H1 (cell line): ENCODE results near the gene VAPA. TPM values are rescaled to one million over a fixed set of nuclear protein-coding genes. Genes with fewer than 3 reads are reported as not detected.

Experiments
- CTCF ChIA-PET: fragments of 300-600 bp; sonication (Branson Sonifier 250); formaldehyde crosslinking; loops from one replicate; lab custom pipeline; 2021; ENCODE audit not compliant: partially characterized antibody; lab: Charles Lee
- POLR2A ChIA-PET: fragments of 300-600 bp; sonication (Branson Sonifier 250); formaldehyde crosslinking; loops from one replicate; lab custom pipeline; 2021; ENCODE audit warnings: inconsistent platforms; ENCODE audit not compliant: partially characterized antibody; lab: Charles Lee
- DNase-seq, 2 experiments: peaks; one replicate each; pipeline versions ENCODE4 v3.0.0 to v3.0.0-alpha.2; 2010 to 2022; ENCODE audit warnings: low spot score in 2 of 2, low read depth in 1 of 2, mixed read lengths in 1 of 2
- FAIRE-seq: peaks from 2 replicates; lab custom pipeline; 2011; peaks lifted over from hg19 to GRCh38; lab: Jason Lieb, UNC
- H2AFZ ChIP-seq: 2 replicates; pipeline ENCODE4 v1.8.1; 2012; ENCODE audit warnings: low read length, inconsistent platforms
- H2AK5ac ChIP-seq: 2 replicates; pipeline ENCODE4 v1.6.1; 2013; ENCODE audit warnings: low read depth, low read length
- H2BK120ac ChIP-seq: replicated peaks from 2 replicates; pipeline ENCODE3; 2013; ENCODE audit warnings: low read depth, low read length, inconsistent platforms
- H2BK12ac ChIP-seq: 2 replicates; pipeline ENCODE4 v1.6.1; 2013; ENCODE audit warnings: low read depth, low read length
- H2BK15ac ChIP-seq: 2 replicates; pipeline ENCODE4 v1.6.1; 2013; ENCODE audit warnings: low read length
- H2BK20ac ChIP-seq: 2 replicates; pipeline ENCODE4 v1.6.1; 2013; ENCODE audit warnings: low read length
- H2BK5ac ChIP-seq: 2 replicates; pipeline ENCODE4 v1.6.1; 2013; ENCODE audit warnings: low read depth, low read length
- H3K14ac ChIP-seq: 2 replicates; pipeline ENCODE4 v1.6.1; 2013; ENCODE audit warnings: inconsistent platforms; ENCODE audit not compliant: insufficient read length
- H3K18ac ChIP-seq: 2 replicates; pipeline ENCODE4 v1.6.1; 2013; ENCODE audit warnings: low read length; ENCODE audit errors: extremely low read depth
- H3K23ac ChIP-seq: 2 replicates; pipeline ENCODE4 v1.6.1; 2013; ENCODE audit warnings: inconsistent platforms; ENCODE audit not compliant: insufficient read length
- H3K23me2 ChIP-seq: 2 replicates; pipeline ENCODE4 v1.6.1; 2013; ENCODE audit warnings: low read depth, low read length
- H3K27ac ChIP-seq: 2 replicates; pipeline ENCODE4 v1.6.1; 2011; ENCODE audit warnings: low read depth, low read length, inconsistent platforms
- H3K27me3 ChIP-seq, 4 experiments: replicated peaks in 1 of 4; 1 replicate in 1 of 4; 2 replicates in 3 of 4; pipeline versions ENCODE4 v1.6.1 to v1.8.1; 2011 to 2013; ENCODE audit warnings: low read length in 3 of 4, mild to moderate bottlenecking in 3 of 4, inconsistent platforms in 2 of 4, mixed read lengths in 2 of 4, moderate library complexity in 1 of 4; ENCODE audit not compliant: control insufficient read depth in 3 of 4, insufficient read depth in 3 of 4; ENCODE audit errors: extremely low read depth in 1 of 4
- H3K36me3 ChIP-seq, 4 experiments: 2 replicates each; pipeline versions ENCODE4 v1.6.1 to v1.8.1; 2011 to 2013; ENCODE audit warnings: mild to moderate bottlenecking in 4 of 4, low read length in 3 of 4, moderate library complexity in 2 of 4, control low read depth in 1 of 4, inconsistent platforms in 1 of 4; ENCODE audit not compliant: insufficient read depth in 4 of 4, control insufficient read depth in 2 of 4
- H3K4ac ChIP-seq: replicated peaks from 2 replicates; pipeline ENCODE3; 2013; ENCODE audit warnings: low read length, low read depth, mixed read lengths, inconsistent platforms; ENCODE audit not compliant: insufficient read length
- H3K4me1 ChIP-seq, 4 experiments: replicated peaks in 1 of 4; 1 replicate in 1 of 4; 2 replicates in 3 of 4; pipeline versions ENCODE4 v1.6.1 to v1.8.1; 2011 to 2013; ENCODE audit warnings: low read length in 3 of 4, inconsistent platforms in 2 of 4, mixed read lengths in 1 of 4; ENCODE audit not compliant: insufficient read depth in 4 of 4, control insufficient read depth in 3 of 4
- H3K4me2 ChIP-seq, 2 experiments: 2 replicates each; pipeline versions ENCODE4 v1.6.1 to v1.8.1; 2011 to 2013; ENCODE audit warnings: low read depth in 2 of 2, low read length in 2 of 2, control low read depth in 1 of 2, inconsistent platforms in 1 of 2, mild to moderate bottlenecking in 1 of 2; ENCODE audit not compliant: insufficient read depth in 1 of 2
- H3K4me3 ChIP-seq, 4 experiments: fragments of 200-600, 300-600 bp in 1 of 4; sonication (generic), shearing (Covaris generic), sonication (Bioruptor Twin) in 1 of 4; 2 replicates each; pipeline versions ENCODE4 v1.5.1 to v1.8.1; 2011 to 2016; ENCODE audit warnings: low read length in 4 of 4, low read depth in 3 of 4, control low read depth in 2 of 4, inconsistent platforms in 2 of 4, mild to moderate bottlenecking in 2 of 4, mixed read lengths in 1 of 4, moderate library complexity in 1 of 4; ENCODE audit not compliant: insufficient read depth in 2 of 4; ENCODE audit errors: extremely low read depth in 1 of 4
- H3K56ac ChIP-seq: replicated peaks from 2 replicates; pipeline ENCODE3; 2013; ENCODE audit warnings: low read depth, mild to moderate bottlenecking, mixed read lengths, low read length, inconsistent platforms; ENCODE audit not compliant: insufficient read length
- H3K79me1 ChIP-seq: 2 replicates; pipeline ENCODE4 v1.6.1; 2013; ENCODE audit warnings: low read depth, low read length, control low read depth
- H3K79me2 ChIP-seq, 2 experiments: 2 replicates each; pipeline versions ENCODE4 v1.6.1 to v1.8.1; 2012 to 2013; ENCODE audit warnings: low read length in 2 of 2, mild to moderate bottlenecking in 2 of 2, inconsistent platforms in 1 of 2; ENCODE audit not compliant: insufficient read depth in 2 of 2, control insufficient read depth in 1 of 2
- H3K9ac ChIP-seq, 4 experiments: replicated peaks in 1 of 4; 1 replicate in 1 of 4; 2 replicates in 3 of 4; pipeline versions ENCODE4 v1.6.1 to v1.8.1; 2011 to 2013; ENCODE audit warnings: low read depth in 3 of 4, low read length in 3 of 4, control low read depth in 2 of 4, mild to moderate bottlenecking in 2 of 4, moderate library complexity in 2 of 4, inconsistent platforms in 1 of 4; ENCODE audit errors: extremely low read depth in 1 of 4
- H3K9me3 ChIP-seq, 2 experiments: 2 replicates each; pipeline versions ENCODE4 v1.6.1 to v1.8.1; 2012 to 2013; ENCODE audit warnings: mild to moderate bottlenecking in 2 of 2, moderate library complexity in 2 of 2, control low read depth in 1 of 2, inconsistent platforms in 1 of 2, low read depth in 1 of 2, low read length in 1 of 2, mixed read lengths in 1 of 2; ENCODE audit not compliant: insufficient read depth in 2 of 2
- H4K20me1 ChIP-seq, 2 experiments: replicated peaks in 1 of 2; 2 replicates each; pipeline versions ENCODE3 to v1.8.1; 2011 to 2013; ENCODE audit warnings: inconsistent platforms in 2 of 2, low read length in 2 of 2, mild to moderate bottlenecking in 1 of 2; ENCODE audit not compliant: insufficient read depth in 2 of 2, control insufficient read depth in 1 of 2
- H4K5ac ChIP-seq: 2 replicates; pipeline ENCODE4 v1.6.1; 2013; ENCODE audit warnings: low read length, low read depth, mixed read lengths, inconsistent platforms; ENCODE audit not compliant: insufficient read length
- H4K8ac ChIP-seq: 2 replicates; pipeline ENCODE4 v1.8.0; 2013; ENCODE audit warnings: mild to moderate bottlenecking, moderate library complexity, low read length, inconsistent platforms; ENCODE audit not compliant: insufficient read depth; ENCODE audit errors: extremely low read depth
- H4K91ac ChIP-seq: replicated peaks from 2 replicates; pipeline ENCODE3; 2013; ENCODE audit warnings: low read length, mixed read lengths, inconsistent platforms; ENCODE audit not compliant: insufficient read length
- BRCA1 ChIP-seq: IDR thresholded peaks from 2 replicates; pipeline ENCODE4 v1.6.1; 2012; ENCODE audit warnings: low read depth, low read length, improper control_type of control experiment
- CBX5 ChIP-seq: fragments of 300-800, 300-1000 bp; sonication (generic); IDR thresholded peaks from 2 replicates; pipeline ENCODE4 v1.7.1; 2016; ENCODE audit warnings: antibody characterized with exemption, low read length, low read depth
- CEBPB ChIP-seq: IDR thresholded peaks from 2 replicates; pipeline ENCODE4 v1.6.1; 2012; ENCODE audit warnings: low read depth, low read length
- E2F6 ChIP-seq: IDR thresholded peaks from 2 replicates; pipeline ENCODE4 v1.6.1; 2012; ENCODE audit warnings: inconsistent platforms
- EZH2 ChIP-seq: fragments of 200-600 bp; sonication (generic); IDR thresholded peaks from 2 replicates; pipeline ENCODE4 v1.7.1; 2012; ENCODE audit warnings: low read depth, mild to moderate bottlenecking, moderate library complexity, low read length, inconsistent platforms; ENCODE audit not compliant: severe bottlenecking
- GABPA ChIP-seq: IDR thresholded peaks from 2 replicates; pipeline ENCODE4 v1.6.1; 2011; ENCODE audit warnings: mild to moderate bottlenecking, low read length, moderate library complexity, borderline replicate concordance; ENCODE audit not compliant: insufficient read depth
- JUN ChIP-seq: IDR thresholded peaks from 2 replicates; pipeline ENCODE4 v1.6.1; 2011; ENCODE audit warnings: low read depth, mild to moderate bottlenecking, improper control_type of control experiment, low read length
- MAX ChIP-seq: IDR thresholded peaks from 2 replicates; pipeline ENCODE4 v1.6.1; 2012; ENCODE audit warnings: inconsistent platforms
- NANOG ChIP-seq: IDR thresholded peaks from 2 replicates; pipeline ENCODE4 v1.6.1; 2011; ENCODE audit warnings: low read length, low read depth, mild to moderate bottlenecking, inconsistent platforms; ENCODE audit not compliant: insufficient read depth, poor library complexity, severe bottlenecking
- SIX5 ChIP-seq: IDR thresholded peaks from 2 replicates; pipeline ENCODE4 v1.6.1; 2011; ENCODE audit warnings: mild to moderate bottlenecking, low read depth, low read length
- SUZ12 ChIP-seq: fragments of 200-600 bp; sonication (generic); IDR thresholded peaks from 2 replicates; pipeline ENCODE4 v1.6.1; 2012; ENCODE audit warnings: mild to moderate bottlenecking, inconsistent platforms, low read length, moderate library complexity, mixed read lengths
- WGBS, 2 experiments: shearing (Covaris generic) in 1 of 2; methylation state at CpG; one replicate each; pipeline versions ENCODE4 v1.1.6 to v1.1.7; 2013 to 2015; ENCODE audit warnings: low lambda C conversion rate in 2 of 2, mixed read lengths in 2 of 2, inconsistent platforms in 1 of 2, low coverage in 1 of 2, missing lambda C conversion rate in 1 of 2; ENCODE audit not compliant: insufficient replicate concordance in 2 of 2, insufficient coverage in 1 of 2, insufficient read length in 1 of 2; ENCODE audit errors: extremely low coverage in 1 of 2, missing lambda C conversion rate in 1 of 2; 5-methylcytosine and 5-hydroxymethylcytosine counted together
- polyA plus RNA-seq, 7 experiments: library from polyadenylated mRNA; depleted of rRNA in 3 of 7; stranded (reverse) in 5 of 7; unstranded in 2 of 7; fragments of >200 nt in 5 of 7; fragments of 200-250 nt in 2 of 7; gene quantifications; 1 replicate in 5 of 7; 2 replicates in 1 of 7; 4 replicates in 1 of 7; pipeline versions ENCODE4 v1.2.1 to v1.2.3, GENCODE V29; 2011 to 2013; ENCODE audit warnings: missing spikeins in 2 of 7, mixed read lengths in 2 of 7
- total RNA-seq: library from RNA; stranded (reverse); fragmentation: NEBNext Ultra II Directional; extraction: Animal tissue kit (Norgen Biotek cat#: 25700); gene quantifications from 2 replicates; pipeline ENCODE4 v1.2.1, GENCODE V29; 2021

The VAPA gene
- total and polyA plus RNA-seq, 2 of the 8 experiments (the other 6 are each of a cell fraction or from before 2014, with no cell fraction given) = 79.7 to 130 TPM

GRCh38 chr18:9876212-9876866 lies 37.5 kb upstream of the VAPA start:
- H2AK5ac ChIP-seq = no peak overlapping the region
- H4K20me1 ChIP-seq = no peaks in the 10 kb centered on the region
- no peak overlapping the region for H2AFZ ChIP-seq
- H2BK5ac ChIP-seq = no peak overlapping the region
- ChIA-PET POLR2A (interaction anchor here (0.6 kb wide), 1 partner anchor 39 kb away, joined by 3 read pairs; no protein-coding TSS in a partner anchor), CTCF (interaction anchor here (2.3 kb wide), 1 partner anchor 10 kb away, joined by 4 read pairs; the partner anchor contains the start of gene TXNDC2)
- H3K27me3 ChIP-seq = no peaks in the 10 kb centered on the region
- H3K36me3 ChIP-seq = no peaks in the 10 kb centered on the region
- no peak overlapping the region for H3K23ac ChIP-seq
- no peak for FAIRE-seq
- H3K9me3 ChIP-seq = no peaks in the 10 kb centered on the region
- H3K27ac ChIP-seq = no peak overlapping the region
- H3K4me3 ChIP-seq = no peak overlapping the region
- H3K4me1 ChIP-seq = no peaks in the 10 kb centered on the region
- H3K79me1 ChIP-seq = no peaks in the 10 kb centered on the region
- no peak overlapping the region for H2BK120ac ChIP-seq
- TF ChIP-seq CBX5 = no peak
- no peak for TF ChIP-seq SUZ12
- no peak for TF ChIP-seq SIX5
- no peak for TF ChIP-seq NANOG
- TF ChIP-seq EZH2 = no peak
- no peak for TF ChIP-seq BRCA1
- TF ChIP-seq CEBPB = no peak
- no peak for TF ChIP-seq GABPA
- no peak for TF ChIP-seq E2F6
- TF ChIP-seq JUN = no peak
- no peak for TF ChIP-seq MAX
- WGBS, 2 experiments = 82% methylated on average over 2 of the region's 2 CpGs; no CpG with 5 or more reads in 1 of the 2 experiments
- H3K79me2 ChIP-seq = no peaks in the 10 kb centered on the region
- H2BK12ac ChIP-seq = no peak overlapping the region
- no peak overlapping the region for H2BK20ac ChIP-seq
- no peak overlapping the region for H4K91ac ChIP-seq
- DNase-seq = no peak
- H2BK15ac ChIP-seq = no peak overlapping the region
- H3K4ac ChIP-seq = no peak overlapping the region
- H4K5ac ChIP-seq = no peak overlapping the region
- no peak overlapping the region for H3K9ac ChIP-seq
- H4K8ac ChIP-seq = no peak overlapping the region
- H3K14ac ChIP-seq = no peak overlapping the region
- no peaks in the 10 kb centered on the region for H3K23me2 ChIP-seq
- no peak overlapping the region for H3K4me2 ChIP-seq
- no peak overlapping the region for H3K18ac ChIP-seq
- H3K56ac ChIP-seq = no peak overlapping the region
